Omental fat pad (tissue), 4 donors: ENCODE data around the gene KRTAP12-3. TPM values are rescaled to one million over a fixed set of nuclear protein-coding genes. Genes with fewer than 3 reads are reported as not detected.
"Not testable (repeated sequence)": the region's sequence is repeated elsewhere in the genome, so short reads cannot be mapped to it uniquely, and the experiment has no call there.

Source experiments
- ATAC-seq: fragments of 150-250 bp; one replicate; pipeline ENCODE4 v1.9.1; 2016; ENCODE audit warnings: mild to moderate bottlenecking, moderate library complexity; ENCODE audit not compliant: low FRiP score
- DNase-seq: peaks from one replicate; pipeline ENCODE4 v3.0.0-alpha.2; 2019; ENCODE audit warnings: low spot score
- CTCF ChIP-seq, 3 donors: fragments of 450-650 bp; IDR thresholded peaks; one replicate each; pipeline ENCODE4 v1.5.1; 2016 to 2017; ENCODE audit warnings: antibody characterized with exemption in 3 of 3, mild to moderate bottlenecking in 3 of 3, moderate library complexity in 2 of 3
- total RNA-seq, 4 donors: library from RNA; depleted of rRNA; stranded (reverse); fragments of >200 nt; gene quantifications; one replicate each; pipeline ENCODE4 v1.1.0, GENCODE V29; 2016

Gene KRTAP12-3
- total RNA-seq, 4 donors from 2014 or later = not detected

GRCh38 chr21:44682580-44683151 is 24.9 kb downstream of the KRTAP12-3 start:
- ATAC-seq = no peak
- TF ChIP-seq CTCF (IDR thresholded peaks at IDR 0.05) = no peak
- DNase-seq = no peak

GRCh38 chr21:44684077-44684476 is 26.3 kb downstream of the KRTAP12-3 start:
- ATAC-seq (no peak), DNase-seq (no peak)
- TF ChIP-seq CTCF (IDR thresholded peaks at IDR 0.05) = no peak

GRCh38 chr21:44684483-44684882 is 26.8 kb downstream of the KRTAP12-3 start:
- TF ChIP-seq CTCF (IDR thresholded peaks at IDR 0.05) = no peak
- ATAC-seq (no peak), DNase-seq (no peak)

- DNase-seq, ATAC-seq: not testable (repeated sequence)
These were observed 27.3 kb downstream of the KRTAP12-3 start for GRCh38 chr21:44685050-44685449.

GRCh38 chr21:44686000-44686781 is 28.5 kb downstream of the KRTAP12-3 start:
- ATAC-seq (peak; percentile 23), DNase-seq (no peak)
- TF ChIP-seq CTCF (IDR thresholded peaks at IDR 0.05) = no peak

GRCh38 chr21:44686843-44687561 is 29.3 kb downstream of the KRTAP12-3 start:
- TF ChIP-seq CTCF (IDR thresholded peaks at IDR 0.05) = no peak
- ATAC-seq (no peak), DNase-seq (no peak)

GRCh38 chr21:44687671-44688070 is 29.9 kb downstream of the KRTAP12-3 start:
- no peak for TF ChIP-seq CTCF (IDR thresholded peaks at IDR 0.05)
- no peak for ATAC-seq
- DNase-seq = no peak

- not testable (repeated sequence) for DNase-seq, ATAC-seq
These were observed 32.0 kb downstream of the KRTAP12-3 start for GRCh38 chr21:44689740-44690139.
